Progenitor cell of endocrine pancreas (in vitro differentiated cells): ENCODE measurements around the gene EDN3. TPM values are rescaled to one million over a fixed set of nuclear protein-coding genes. Genes with fewer than 3 reads are reported as not detected.

ENCODE experiments used
- DNase-seq: peaks from one replicate; pipeline ENCODE4 v3.0.0; 2021; ENCODE audit warnings: low spot score; ENCODE audit not compliant: unreplicated experiment
- H3K27ac Mint-ChIP-seq: 2 replicates; pipeline ENCODE4 v1.8.0; 2021; ENCODE audit warnings: mild to moderate bottlenecking, moderate library complexity, mixed read lengths
- H3K27me3 Mint-ChIP-seq: 2 replicates; pipeline ENCODE4 v1.8.0; 2021; ENCODE audit warnings: mixed read lengths
- H3K36me3 Mint-ChIP-seq: 2 replicates; pipeline ENCODE4 v1.8.0; 2022; ENCODE audit warnings: mixed read lengths; ENCODE audit not compliant: insufficient read depth
- H3K4me1 Mint-ChIP-seq: 2 replicates; pipeline ENCODE4 v1.8.0; 2021; ENCODE audit warnings: low read depth, mixed read lengths
- H3K4me3 Mint-ChIP-seq: 2 replicates; pipeline ENCODE4 v1.8.0; 2021; ENCODE audit warnings: low read depth, mild to moderate bottlenecking, moderate library complexity, mixed read lengths
- H3K9me3 Mint-ChIP-seq: 2 replicates; pipeline ENCODE4 v1.8.0; 2021; ENCODE audit warnings: low read depth, mixed read lengths
- CTCF ChIP-seq: fragments of 200-600 bp; sonication (generic); IDR thresholded peaks from one replicate; pipeline ENCODE4 v1.5.0; 2021; ENCODE audit warnings: antibody characterized with exemption, mild to moderate bottlenecking; ENCODE audit not compliant: unreplicated experiment
- long read RNA-seq: library from polyadenylated mRNA; unstranded; transcript quantifications from one replicate; pipeline ENCODE4 v2.0.0, GENCODE V29; 2020
- total RNA-seq: library from RNA; stranded (reverse); gene quantifications from 2 replicates; pipeline ENCODE4 v1.2.1, GENCODE V29; 2021

Gene EDN3
- total RNA-seq, result 3.6 and 4.7 TPM in 2 replicates
- long read RNA-seq, transcript EDN3-202 (5 exons, 2,636 nt), result major isoform, 5 of 9 reads
- long read RNA-seq, partial matches to known transcripts, result 1 of 9 reads
- long read RNA-seq, other reads (novel, unspliced or antisense), result 1 of 9 reads

GRCh38 chr20:59300333-59301081 lies at the start of gene EDN3:
Gene EDN3, plus strand, starts transcription at chr20:59300611. Its CDS starts 202 bp downstream, at chr20:59300813.
- H3K27ac Mint-ChIP-seq, result no peak within 1 kb of the TSS
- H3K9me3 Mint-ChIP-seq, result no peaks in the 10 kb centered on the region
- H3K4me3 Mint-ChIP-seq, result peak within 1 kb of the TSS; percentile 59
- TF ChIP-seq CTCF, result no peak
- peaks cover 3% of the 10 kb centered on the region for H3K36me3 Mint-ChIP-seq
- H3K27me3 Mint-ChIP-seq, result peaks cover 91% of the 10 kb centered on the region
- DNase-seq, result no peak
- H3K4me1 Mint-ChIP-seq, result no peaks in the 10 kb centered on the region

GRCh38 chr20:59253325-59253724 lies 47.1 kb upstream of the EDN3 start:
- no peak overlapping the region for H3K4me3 Mint-ChIP-seq
- no peak for TF ChIP-seq CTCF
- DNase-seq, result no peak
- H3K27ac Mint-ChIP-seq, result no peak overlapping the region
- H3K36me3 Mint-ChIP-seq, result no peaks in the 10 kb centered on the region
- H3K4me1 Mint-ChIP-seq, result peaks cover 3% of the 10 kb centered on the region
- peaks cover 82% of the 10 kb centered on the region for H3K27me3 Mint-ChIP-seq
- H3K9me3 Mint-ChIP-seq, result peaks cover 5% of the 10 kb centered on the region

GRCh38 chr20:59253779-59254319 lies 46.6 kb upstream of the EDN3 start:
- Mint-ChIP-seq H3K27me3 (peaks cover 81% of the 10 kb centered on the region), H3K9me3 (peaks cover 5% of the 10 kb centered on the region), H3K27ac (no peak overlapping the region), H3K4me1 (peaks cover 3% of the 10 kb centered on the region), H3K36me3 (no peaks in the 10 kb centered on the region), H3K4me3 (no peak overlapping the region)
- TF ChIP-seq CTCF, result no peak
- no peak for DNase-seq

- no peak for DNase-seq
- peaks cover 5% of the 10 kb centered on the region for H3K9me3 Mint-ChIP-seq
- H3K4me3 Mint-ChIP-seq, result no peak overlapping the region
- TF ChIP-seq CTCF, result no peak
- no peaks in the 10 kb centered on the region for H3K36me3 Mint-ChIP-seq
- H3K27me3 Mint-ChIP-seq, result peaks cover 78% of the 10 kb centered on the region
- H3K4me1 Mint-ChIP-seq, result peaks cover 3% of the 10 kb centered on the region
- H3K27ac Mint-ChIP-seq, result no peak overlapping the region
These were observed 45.2 kb upstream of the EDN3 start for GRCh38 chr20:59255256-59255655.

GRCh38 chr20:59258221-59258621 lies 42.2 kb upstream of the EDN3 start:
- no peak for TF ChIP-seq CTCF
- Mint-ChIP-seq H3K27ac (no peak overlapping the region), H3K4me3 (no peak overlapping the region), H3K9me3 (peaks cover 3% of the 10 kb centered on the region), H3K36me3 (no peaks in the 10 kb centered on the region), H3K27me3 (peaks cover 57% of the 10 kb centered on the region), H3K4me1 (peaks cover 3% of the 10 kb centered on the region)
- no peak for DNase-seq
